HepG2 (cell line): ENCODE measurements around the gene HDDC3. TPM values are rescaled to one million over a fixed set of nuclear protein-coding genes. Genes with fewer than 3 reads are reported as not detected.

Experiments
- ATAC-seq: fragments of 200-7000 bp; cut with Tn5 transposase; 3 replicates; pipeline ENCODE4 v1.9.1; 2020; ENCODE audit warnings: mild to moderate bottlenecking, moderate library complexity
- BruUV-seq: library from RNA; stranded (reverse); fragments of 400-500 nt; replicated peaks from 2 replicates; lab custom pipeline; 2021; lab: Mats Ljungman, UMichigan
- CTCF ChIA-PET: fragments of 300-600 bp; formaldehyde crosslinking; extraction: SDS; loops from one replicate; lab custom pipeline; 2021; ENCODE audit warnings: low total read pairs, inconsistent platforms, low intra/inter-chr PET ratio; lab: Yijun Ruan, JAX
- POLR2A ChIA-PET: fragments of 350-600 bp; sonication (Branson Sonifier 250); formaldehyde crosslinking; loops from one replicate; lab custom pipeline; 2020; ENCODE audit warnings: antibody characterized with exemption, inconsistent platforms; lab: Yijun Ruan, JAX
- DNase-seq: peaks from one replicate; pipeline ENCODE4 v3.0.0-alpha.2; 2015; ENCODE audit warnings: low spot score
- FAIRE-seq: peaks from 3 replicates; lab custom pipeline; 2011; peaks lifted over from hg19 to GRCh38; lab: Jason Lieb, UNC
- H2AFZ ChIP-seq: one replicate; pipeline ENCODE4 v1.6.1; 2011; ENCODE audit warnings: low read length, inconsistent platforms
- H3K27ac ChIP-seq: fragments of 300-600 bp; 3 replicates; pipeline ENCODE4 v1.8.0; 2011; ENCODE audit warnings: mixed run types, mild to moderate bottlenecking, mixed read lengths, low read length, inconsistent platforms; ENCODE audit not compliant: insufficient read depth; ENCODE audit errors: extremely low read length
- H3K27me3 ChIP-seq, 2 experiments: fragments of 200-600 bp in 1 of 2; 2 replicates in 1 of 2; 3 replicates in 1 of 2; pipeline versions ENCODE4 v1.6.0 to v1.8.0; 2011; ENCODE audit warnings: low read length in 2 of 2, mild to moderate bottlenecking in 2 of 2, moderate library complexity in 2 of 2, inconsistent platforms in 1 of 2; ENCODE audit not compliant: insufficient read depth in 2 of 2, control insufficient read depth in 1 of 2
- H3K36me3 ChIP-seq, 2 experiments: fragments of 200-600 bp in 1 of 2; replicated peaks in 1 of 2; 2 replicates in 1 of 2; 3 replicates in 1 of 2; pipeline versions ENCODE4 v1.5.1 to v1.8.0; 2011; ENCODE audit warnings: low read length in 2 of 2, inconsistent platforms in 1 of 2; ENCODE audit not compliant: insufficient read depth in 2 of 2, control insufficient read depth in 1 of 2
- H3K4me1 ChIP-seq: 2 replicates; pipeline ENCODE4 v1.5.1; 2012; ENCODE audit warnings: low read length, inconsistent platforms; ENCODE audit not compliant: insufficient read depth
- H3K4me2 ChIP-seq: 2 replicates; pipeline ENCODE4 v1.6.0; 2011; ENCODE audit warnings: low read depth, low read length, inconsistent platforms
- H3K4me3 ChIP-seq, 3 experiments: fragments of 200-600 bp in 1 of 3; sonication (generic), shearing (Covaris generic) in 1 of 3; replicated peaks in 1 of 3; 2 replicates each; pipeline ENCODE4 v1.5.1; 2011 to 2016; ENCODE audit warnings: low read length in 3 of 3, inconsistent platforms in 2 of 3, low read depth in 2 of 3, mild to moderate bottlenecking in 2 of 3, control low read depth in 1 of 3, mixed read lengths in 1 of 3; ENCODE audit not compliant: insufficient read depth in 1 of 3
- H3K79me2 ChIP-seq: one replicate; pipeline ENCODE4 v1.6.1; 2011; ENCODE audit warnings: low read length, inconsistent platforms; ENCODE audit not compliant: insufficient read depth
- H3K9ac ChIP-seq: 2 replicates; pipeline ENCODE4 v1.6.0; 2011; ENCODE audit warnings: mild to moderate bottlenecking, low read depth, low read length, inconsistent platforms; ENCODE audit not compliant: insufficient read depth
- H3K9me3 ChIP-seq: 2 replicates; pipeline ENCODE4 v1.5.1; 2012; ENCODE audit warnings: mild to moderate bottlenecking, low read length
- H4K20me1 ChIP-seq: 2 replicates; pipeline ENCODE4 v1.6.0; 2011; ENCODE audit warnings: inconsistent platforms, mild to moderate bottlenecking, low read length, moderate library complexity; ENCODE audit not compliant: insufficient read depth
- AGO2 ChIP-seq: fragments of 200-400 bp; formaldehyde crosslinking; optimal IDR thresholded peaks from 2 replicates; pipeline ENCODE3; 2017; ENCODE audit warnings: mild to moderate bottlenecking, low read depth, low read length, moderate library complexity
- ELF3 ChIP-seq: IDR thresholded peaks from 2 replicates; pipeline ENCODE4 v1.6.1; 2016; ENCODE audit warnings: missing genetic modification reagents, missing compliant biosample characterization
- HHEX ChIP-seq: IDR thresholded peaks from 2 replicates; pipeline ENCODE4 v1.6.1; 2016; ENCODE audit warnings: control low read depth
- HNF4G ChIP-seq, 2 experiments: sonication (generic) in 1 of 2; formaldehyde crosslinking in 1 of 2; IDR thresholded peaks; 2 replicates each; pipeline versions ENCODE4 v1.4.0 to v1.6.1; 2011 to 2020; ENCODE audit warnings: borderline replicate concordance in 2 of 2, low read depth in 2 of 2, mild to moderate bottlenecking in 2 of 2, low read length in 1 of 2, missing genetic modification reagents in 1 of 2, moderate library complexity in 1 of 2
- KMT2A ChIP-seq: sonication (generic); formaldehyde crosslinking; IDR thresholded peaks from 2 replicates; pipeline ENCODE4 v1.4.0; 2020; ENCODE audit warnings: missing genetic modification reagents
- MBNL3 ChIP-seq: fragments of 250-450 bp; sonication (Bioruptor Pico); conservative IDR thresholded peaks from 2 replicates; pipeline ENCODE4 v1.8.0; 2022; ENCODE audit warnings: mild to moderate bottlenecking, inconsistent platforms
- NPAS2 ChIP-seq: sonication (generic); formaldehyde crosslinking; IDR thresholded peaks from 2 replicates; pipeline ENCODE4 v1.8.0; 2022; ENCODE audit warnings: mild to moderate bottlenecking, missing genetic modification reagents, borderline replicate concordance
- PHF21A ChIP-seq: sonication (generic); formaldehyde crosslinking; IDR thresholded peaks from 2 replicates; pipeline ENCODE4 v1.5.0; 2020; ENCODE audit warnings: mild to moderate bottlenecking, missing genetic modification reagents
- PREB ChIP-seq: sonication (generic); formaldehyde crosslinking; IDR thresholded peaks from 2 replicates; pipeline ENCODE4 v1.4.0; 2020; ENCODE audit warnings: missing genetic modification reagents
- SALL2 ChIP-seq: sonication (generic); formaldehyde crosslinking; IDR thresholded peaks from 2 replicates; pipeline ENCODE4 v1.8.1; 2023; ENCODE audit warnings: mild to moderate bottlenecking, missing genetic modification reagents, inconsistent platforms
- SKI ChIP-seq: fragments of 450-650 bp; IDR thresholded peaks from one replicate; pipeline ENCODE4 v1.6.1; 2018; ENCODE audit warnings: mild to moderate bottlenecking; ENCODE audit not compliant: partially characterized antibody
- TMF1 ChIP-seq: sonication (generic); formaldehyde crosslinking; IDR thresholded peaks from 2 replicates; pipeline ENCODE4 v1.8.1; 2022; ENCODE audit warnings: low read depth, missing genetic modification reagents
- ZNF253 ChIP-seq: sonication (generic); formaldehyde crosslinking; IDR thresholded peaks from 2 replicates; pipeline ENCODE4 v1.8.0; 2022; ENCODE audit warnings: mild to moderate bottlenecking, missing genetic modification reagents, borderline replicate concordance
- ZNF329 ChIP-seq: sonication (generic); formaldehyde crosslinking; IDR thresholded peaks from 2 replicates; pipeline ENCODE4 v1.9.0; 2021; ENCODE audit warnings: low read depth, mild to moderate bottlenecking, missing genetic modification reagents
- ZNF354B ChIP-seq: sonication (generic); formaldehyde crosslinking; IDR thresholded peaks from 2 replicates; pipeline ENCODE4 v1.8.0; 2022; ENCODE audit warnings: mild to moderate bottlenecking, missing genetic modification reagents
- WGBS: methylation state at CpG from one replicate; pipeline ENCODE4 v1.1.6; 2017; ENCODE audit warnings: low lambda C conversion rate; 5-methylcytosine and 5-hydroxymethylcytosine counted together
- in situ Hi-C: cut with HindIII; loops from 2 replicates; pipeline ENCODE4 v1.10.0; 2017; ENCODE audit warnings: low pct_unique_long_range_greater_than_20kb; ENCODE audit not compliant: extremely low pct_ligation_motif_present
- intact Hi-C: fragments of 100-400 bp; cut with micrococcal nuclease; formaldehyde crosslinking; loops from one replicate; pipeline ENCODE4 v1.10.0; 2022; ENCODE audit not compliant: unreplicated experiment
- polyA plus RNA-seq, 8 experiments: library from polyadenylated mRNA; depleted of rRNA in 3 of 8; stranded (reverse) in 7 of 8; unstranded in 1 of 8; fragments of >200 nt; fragmentation: Illumina TruSeq in 4 of 8; extraction: Trizol in 4 of 8; gene quantifications; 2 replicates each; pipeline versions ENCODE4 v1.2.1 to v1.2.3, GENCODE V29; 2011 to 2016; ENCODE audit warnings: low read depth in 4 of 8, missing spikeins in 1 of 8, mixed read lengths in 1 of 8; ENCODE audit not compliant: insufficient read depth in 1 of 8
- total RNA-seq, 5 experiments: library from RNA; depleted of rRNA; stranded (reverse); fragments of >200 nt; fragmentation: Illumina TruSeq; extraction: Trizol; gene quantifications; 2 replicates each; pipeline ENCODE4 v1.2.3, GENCODE V29; 2016; ENCODE audit warnings: low read depth in 1 of 5
- TF ChIP-seq, protein P1 (sequence below): sonication (generic); formaldehyde crosslinking; IDR thresholded peaks from 2 replicates; pipeline ENCODE4 v1.8.0; 2023; ENCODE audit warnings: mild to moderate bottlenecking, missing genetic modification reagents

HDDC3 gene
- total and polyA plus RNA-seq, 2 of the 13 experiments (the other 11 are each of a cell fraction or from before 2014, with no cell fraction given) = 18.7 to 28.3 TPM

GRCh38 chr15:90942354-90943120, 10.2 kb upstream of the HDDC3 start:
- DNase-seq = no peak
- H4K20me1 ChIP-seq = no peaks in the 10 kb centered on the region
- TF ChIP-seq PHF21A (CRISPR knock-in tag) (no peak), ZNF354B (CRISPR knock-in tag) (no peak), MBNL3 (CRISPR knock-in tag) (no peak), PREB (CRISPR knock-in tag) (no peak), TMF1 (CRISPR knock-in tag) (no peak), ELF3 (CRISPR knock-in tag) (no peak), ZNF253 (no peak), HHEX (CRISPR knock-in tag) (no peak), HNF4G (IDR thresholded peaks at IDR 0.05; ENCODE audit: borderline replicate concordance, low read depth, low read length) (no peak), HNF4G (CRISPR knock-in tag; IDR thresholded peaks at IDR 0.05; ENCODE audit: borderline replicate concordance, low read depth) (no peak), AGO2 (no peak), SKI (no peak), NPAS2 (CRISPR knock-in tag) (no peak), SALL2 (CRISPR knock-in tag) (no peak), KMT2A (no peak), ZNF329 (CRISPR knock-in tag) (no peak)
- TF ChIP-seq, protein P1, sequence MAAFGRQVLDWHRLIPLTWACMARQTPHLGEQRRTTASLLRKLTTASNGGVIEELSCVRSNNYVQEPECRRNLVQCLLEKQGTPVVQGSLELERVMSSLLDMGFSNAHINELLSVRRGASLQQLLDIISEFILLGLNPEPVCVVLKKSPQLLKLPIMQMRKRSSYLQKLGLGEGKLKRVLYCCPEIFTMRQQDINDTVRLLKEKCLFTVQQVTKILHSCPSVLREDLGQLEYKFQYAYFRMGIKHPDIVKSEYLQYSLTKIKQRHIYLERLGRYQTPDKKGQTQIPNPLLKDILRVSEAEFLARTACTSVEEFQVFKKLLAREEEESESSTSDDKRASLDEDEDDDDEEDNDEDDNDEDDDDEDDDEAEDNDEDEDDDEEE (CRISPR knock-in tag) = no peak
- H3K79me2 ChIP-seq = no peaks in the 10 kb centered on the region
- H2AFZ ChIP-seq = no peak overlapping the region
- no peak overlapping the region for H3K4me3 ChIP-seq
- intact Hi-C loops = no loop called here
- H3K9me3 ChIP-seq = no peaks in the 10 kb centered on the region
- H3K27ac ChIP-seq = no peak overlapping the region
- no peak overlapping the region for H3K4me2 ChIP-seq
- no peaks in the 10 kb centered on the region for H3K4me1 ChIP-seq
- no peak for FAIRE-seq
- ChIA-PET CTCF (no interaction called here), POLR2A (interaction anchor here (1.6 kb wide), 1 partner anchor 11 kb away, joined by 5 read pairs; no protein-coding TSS in a partner anchor)
- no peak for ATAC-seq
- BruUV-seq = no TSS peak
- 94% methylated on average over 9 of the region's 12 CpGs for WGBS
- in situ Hi-C loops = loop anchor here (25.0 kb wide), 1 partner anchor 320 kb away; no protein-coding TSS in a partner anchor
- H3K9ac ChIP-seq = no peak overlapping the region
- H3K27me3 ChIP-seq = no peaks in the 10 kb centered on the region
- H3K36me3 ChIP-seq = peaks cover 24 to 61% of the 10 kb centered on the region in 2 experiments; a peak in 4 of 5 replicates
